ENCODE data around the gene ANAPC5. TPM values are rescaled to one million over a fixed set of nuclear protein-coding genes. Genes with fewer than 3 reads are reported as not detected.
"Not testable (repeated sequence)": the region's sequence is repeated elsewhere in the genome, so short reads cannot be mapped to it uniquely, and the experiment has no call there.

Gene ANAPC5
- total RNA-seq, 1 experiment from 2014 or later = 118 TPM

- no peak for DNase-seq (ENCODE audit: extremely low read depth, low read depth)
Observed at GRCh38 chr12:121287267-121287954, 64.8 kb downstream of the ANAPC5 start.

- no peak for DNase-seq (ENCODE audit: extremely low read depth, low read depth)
Observed at GRCh38 chr12:121285856-121286255, 66.4 kb downstream of the ANAPC5 start.

- DNase-seq (ENCODE audit: extremely low read depth, low read depth) = no peak
Observed at GRCh38 chr12:121284551-121285390, 67.4 kb downstream of the ANAPC5 start.

GRCh38 chr12:121283841-121284240, 68.4 kb downstream of the ANAPC5 start:
- no peak for DNase-seq (ENCODE audit: extremely low read depth, low read depth)

- no peak for DNase-seq (ENCODE audit: extremely low read depth, low read depth)
Observed at GRCh38 chr12:121283388-121283787, 68.8 kb downstream of the ANAPC5 start.

- not testable (repeated sequence) for DNase-seq (ENCODE audit: extremely low read depth, low read depth)
Observed at GRCh38 chr12:121282910-121283309, 69.3 kb downstream of the ANAPC5 start.

- no peak for DNase-seq (ENCODE audit: extremely low read depth, low read depth)
Observed at GRCh38 chr12:121282072-121282742, 70.0 kb downstream of the ANAPC5 start.

GRCh38 chr12:121281116-121281515, 71.1 kb downstream of the ANAPC5 start:
- DNase-seq (ENCODE audit: extremely low read depth, low read depth) = not testable (repeated sequence)

- DNase-seq (ENCODE audit: extremely low read depth, low read depth) = not testable (repeated sequence)
Observed at GRCh38 chr12:121280531-121280930, 71.7 kb downstream of the ANAPC5 start.

- no peak for DNase-seq (ENCODE audit: extremely low read depth, low read depth)
Observed at GRCh38 chr12:121279507-121279915, 72.7 kb downstream of the ANAPC5 start.

GRCh38 chr12:121279071-121279375, 73.2 kb downstream of the ANAPC5 start:
- no peak for DNase-seq (ENCODE audit: extremely low read depth, low read depth)

GRCh38 chr12:121278169-121279070, 73.8 kb downstream of the ANAPC5 start:
- DNase-seq (ENCODE audit: extremely low read depth, low read depth) = no peak

GRCh38 chr12:121277374-121277759, 74.8 kb downstream of the ANAPC5 start:
- DNase-seq (ENCODE audit: extremely low read depth, low read depth) = no peak

GRCh38 chr12:121274036-121274763, 78.0 kb downstream of the ANAPC5 start:
- no peak for DNase-seq (ENCODE audit: extremely low read depth, low read depth)

GRCh38 chr12:121273364-121273896, 78.8 kb downstream of the ANAPC5 start:
- DNase-seq (ENCODE audit: extremely low read depth, low read depth) = no peak

GRCh38 chr12:121267822-121268221, 84.4 kb downstream of the ANAPC5 start:
- DNase-seq (ENCODE audit: extremely low read depth, low read depth) = no peak

- no peak for DNase-seq (ENCODE audit: extremely low read depth, low read depth)
Observed at GRCh38 chr12:121264951-121265515, 87.2 kb downstream of the ANAPC5 start.

GRCh38 chr12:121264135-121264534, 88.1 kb downstream of the ANAPC5 start:
- no peak for DNase-seq (ENCODE audit: extremely low read depth, low read depth)

GRCh38 chr12:121263206-121263935, 88.8 kb downstream of the ANAPC5 start:
- DNase-seq (ENCODE audit: extremely low read depth, low read depth) = no peak

All from NCI-H460 (cell line).